Stomach smooth muscle (tissue), 2 donors: ENCODE results near the gene FXYD7.
A peak's percentile ranks its signal among the peaks of the same experiment; 100 is the strongest.

Experiments used
- H3K27ac ChIP-seq: one replicate; pipeline ENCODE4 v1.7.0; 2013; ENCODE audit warnings: mild to moderate bottlenecking, low read length, inconsistent platforms
- H3K27me3 ChIP-seq, 2 donors: one replicate each; pipeline ENCODE4 v1.7.0; 2013; ENCODE audit warnings: low read length in 2 of 2; ENCODE audit not compliant: insufficient read depth in 2 of 2, control insufficient read depth in 1 of 2
- H3K36me3 ChIP-seq, 2 donors: one replicate each; pipeline ENCODE4 v1.7.0; 2013; ENCODE audit warnings: low read length in 2 of 2; ENCODE audit not compliant: control insufficient read depth in 2 of 2, insufficient read depth in 2 of 2
- H3K4me1 ChIP-seq: one replicate; pipeline ENCODE4 v1.7.0; 2013; ENCODE audit warnings: low read length; ENCODE audit not compliant: control insufficient read depth, insufficient read depth
- H3K4me3 ChIP-seq, 2 donors: one replicate each; pipeline ENCODE4 v1.7.0; 2013; ENCODE audit warnings: low read length in 2 of 2
- H3K9ac ChIP-seq, 2 donors: one replicate each; pipeline ENCODE4 v1.7.0; 2013; ENCODE audit warnings: low read length in 2 of 2, mild to moderate bottlenecking in 1 of 2
- H3K9me3 ChIP-seq, 2 donors: one replicate each; pipeline ENCODE4 v1.7.0; 2013; ENCODE audit warnings: low read length in 2 of 2; ENCODE audit not compliant: control insufficient read depth in 2 of 2
- donor health status: healthy.
- donor health status: Pancreatic carcinoma.

FXYD7 gene

DNA sequence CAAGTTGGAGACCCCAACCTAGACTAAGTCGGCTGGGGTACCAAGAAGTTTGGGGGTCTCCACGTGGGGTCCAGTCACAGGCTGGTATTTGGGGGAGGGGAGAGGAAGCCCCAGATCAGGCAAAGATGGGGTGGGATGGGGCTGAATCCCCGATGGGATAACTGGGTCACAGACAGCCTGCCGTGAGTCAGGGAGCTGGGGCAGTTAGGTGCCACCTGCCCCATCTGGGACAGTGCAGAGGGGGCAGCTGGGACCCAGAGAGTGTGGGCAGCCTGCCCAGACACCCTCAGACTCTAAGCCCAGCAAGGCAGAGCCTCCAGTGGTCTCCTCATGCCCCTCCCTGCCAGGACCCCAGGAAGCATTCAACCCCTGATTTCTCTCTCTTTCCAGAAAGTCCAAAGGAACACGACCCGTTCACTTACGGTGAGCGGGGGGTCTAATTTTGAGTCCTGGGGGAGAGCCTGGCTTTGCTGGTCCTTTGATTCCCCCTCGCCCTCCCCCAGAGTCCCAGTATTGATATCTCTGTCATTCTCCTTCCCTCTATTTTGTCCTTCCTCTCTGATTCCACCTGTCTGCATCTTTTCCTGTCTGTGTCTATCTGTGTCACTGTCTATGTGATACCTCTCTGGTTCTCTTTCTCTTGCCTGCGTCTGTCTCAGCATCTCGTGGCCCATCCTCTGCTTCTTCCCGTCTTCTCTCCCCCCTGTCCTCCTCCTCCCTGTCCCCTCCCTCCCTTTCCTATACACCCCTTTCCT, 2.7 kb upstream of the FXYD7 start:
- Histone ChIP-seq H3K9ac (peak overlapping the region; percentile 57 to 58), H3K4me1 (peaks cover 37% of the 10 kb centered on the region)

DNA sequence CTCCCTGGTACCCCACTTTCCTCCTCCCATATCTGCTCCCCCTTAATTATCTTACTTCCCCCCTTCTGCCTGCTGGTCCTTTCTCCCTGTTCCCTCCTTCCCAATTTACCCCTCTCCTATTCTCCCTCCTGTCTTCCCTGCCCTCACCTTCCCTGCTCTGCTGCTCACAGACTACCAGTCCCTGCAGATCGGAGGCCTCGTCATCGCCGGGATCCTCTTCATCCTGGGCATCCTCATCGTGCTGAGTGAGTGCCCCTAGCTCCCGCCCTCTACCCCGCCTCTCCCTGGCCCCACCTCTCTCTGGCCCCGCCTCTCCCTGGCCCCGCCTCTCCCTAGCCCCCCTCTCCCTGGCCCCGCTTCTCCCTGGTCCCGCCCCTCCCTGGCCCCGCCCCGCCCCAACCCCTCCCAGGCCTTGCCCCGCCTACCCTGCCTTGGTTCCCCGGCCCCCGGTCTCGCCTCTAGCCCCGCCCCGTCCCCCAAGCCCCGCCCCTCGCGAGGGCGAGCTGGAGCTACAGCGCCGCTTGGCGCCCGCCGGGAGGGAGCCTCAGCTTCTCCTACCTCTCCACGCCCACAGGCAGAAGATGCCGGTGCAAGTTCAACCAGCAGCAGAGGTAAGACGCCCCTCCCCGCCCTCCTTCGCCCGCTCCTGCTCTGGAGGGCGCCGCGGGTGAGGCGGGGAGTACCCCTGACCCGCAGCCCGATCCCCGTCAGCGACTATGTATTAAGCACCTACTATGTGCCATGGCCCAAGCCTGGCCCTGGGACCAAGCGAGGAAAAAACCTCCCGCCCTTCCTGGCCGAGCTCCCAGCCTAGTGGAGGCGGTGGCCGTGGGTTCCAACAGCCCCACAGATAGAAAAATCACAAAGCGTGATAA, 1.9 kb upstream of the FXYD7 start:
- Histone ChIP-seq H3K27ac (peak overlapping the region; percentile 66), H3K36me3 (no peaks in the 10 kb centered on the region), H3K4me3 (peak overlapping the region; percentile 40 to 69), H3K9ac (peak overlapping the region; percentile 57 to 58), H3K9me3 (no peaks in the 10 kb centered on the region), H3K27me3 (peaks cover 51 to 59% of the 10 kb centered on the region in 2 donors), H3K4me1 (peaks cover 35% of the 10 kb centered on the region)

More for the DNA sequence above, 2.7 kb upstream of the FXYD7 start:
- peak overlapping the region; percentile 40 to 69 for H3K4me3 ChIP-seq
- H3K27ac ChIP-seq, result peak overlapping the region; percentile 66
- peaks cover 51 to 63% of the 10 kb centered on the region in 2 donors for H3K27me3 ChIP-seq
- H3K36me3 ChIP-seq, result no peaks in the 10 kb centered on the region
- no peaks in the 10 kb centered on the region for H3K9me3 ChIP-seq

- H3K27me3 ChIP-seq, result peaks cover 46 to 55% of the 10 kb centered on the region in 2 donors
- peaks cover 35% of the 10 kb centered on the region for H3K4me1 ChIP-seq
- no peaks in the 10 kb centered on the region for H3K9me3 ChIP-seq
- no peaks in the 10 kb centered on the region for H3K36me3 ChIP-seq
- peak overlapping the region in 1 of 2 donors; percentile 8 for H3K4me3 ChIP-seq
- H3K9ac ChIP-seq, result no peak overlapping the region
- no peak overlapping the region for H3K27ac ChIP-seq
Measured at GRCh38 chr19:35141837-35142605, 1.0 kb upstream of the FXYD7 start.

DNA sequence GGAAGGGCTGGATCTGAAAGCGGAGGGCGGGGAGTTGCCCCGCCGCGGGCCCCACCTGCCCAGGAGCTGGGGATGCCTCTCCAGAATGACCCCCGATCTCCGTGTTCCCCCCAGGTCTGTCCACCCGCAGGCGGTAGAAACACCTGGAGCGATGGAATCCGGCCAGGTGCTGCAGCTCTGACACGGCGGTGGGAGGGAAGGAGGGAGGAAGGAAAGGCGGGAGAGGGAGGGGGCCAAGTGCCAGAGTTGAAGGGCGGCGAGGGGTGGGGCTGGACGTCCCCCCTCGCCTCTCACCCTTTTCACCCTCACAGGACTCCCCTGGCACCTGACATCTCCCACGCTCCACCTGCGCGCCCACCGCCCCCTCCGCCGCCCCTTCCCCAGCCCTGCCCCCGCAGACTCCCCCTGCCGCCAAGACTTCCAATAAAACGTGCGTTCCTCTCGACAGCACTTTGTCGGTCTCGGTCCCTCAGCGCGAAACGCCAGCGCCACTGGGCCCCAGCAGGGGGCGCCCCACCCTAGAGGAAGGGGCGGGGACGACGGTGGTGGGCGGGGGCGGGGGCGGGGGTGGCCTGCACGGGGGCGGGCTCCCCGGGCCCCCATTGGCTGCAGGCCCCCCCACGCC, 337 bp upstream of the FXYD7 start:
- H3K36me3 ChIP-seq, result no peaks in the 10 kb centered on the region
- H3K4me3 ChIP-seq, result no peak overlapping the region
- H3K27ac ChIP-seq, result no peak overlapping the region
- H3K27me3 ChIP-seq, result peaks cover 43 to 55% of the 10 kb centered on the region in 2 donors
- H3K4me1 ChIP-seq, result peaks cover 29% of the 10 kb centered on the region
- no peaks in the 10 kb centered on the region for H3K9me3 ChIP-seq
- no peak overlapping the region for H3K9ac ChIP-seq

DNA sequence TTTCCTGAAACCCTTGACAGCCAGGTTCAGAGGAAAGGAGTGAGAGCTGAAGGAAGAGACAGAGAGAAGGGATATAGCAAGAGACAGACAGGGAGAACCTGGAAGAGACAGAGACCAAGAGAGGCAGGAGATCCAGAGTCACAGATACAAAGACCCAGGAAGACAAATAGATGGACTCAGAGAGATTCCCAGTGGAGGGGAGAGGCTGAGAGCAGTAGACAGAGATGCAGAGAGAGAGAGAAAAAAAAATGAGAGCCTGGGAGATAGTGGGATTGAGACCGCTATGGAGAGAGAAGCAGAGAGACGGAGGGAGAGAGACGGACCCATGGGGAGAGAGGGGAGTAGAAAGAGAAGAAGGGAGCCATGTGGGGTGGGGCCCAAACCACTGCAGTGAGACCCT, 763 bp downstream of the FXYD7 start:
- Histone ChIP-seq H3K9me3 (no peaks in the 10 kb centered on the region), H3K4me3 (no peak overlapping the region), H3K27ac (no peak overlapping the region), H3K36me3 (no peaks in the 10 kb centered on the region), H3K4me1 (peaks cover 23% of the 10 kb centered on the region), H3K9ac (no peak overlapping the region), H3K27me3 (peaks cover 41 to 52% of the 10 kb centered on the region in 2 donors)

DNA sequence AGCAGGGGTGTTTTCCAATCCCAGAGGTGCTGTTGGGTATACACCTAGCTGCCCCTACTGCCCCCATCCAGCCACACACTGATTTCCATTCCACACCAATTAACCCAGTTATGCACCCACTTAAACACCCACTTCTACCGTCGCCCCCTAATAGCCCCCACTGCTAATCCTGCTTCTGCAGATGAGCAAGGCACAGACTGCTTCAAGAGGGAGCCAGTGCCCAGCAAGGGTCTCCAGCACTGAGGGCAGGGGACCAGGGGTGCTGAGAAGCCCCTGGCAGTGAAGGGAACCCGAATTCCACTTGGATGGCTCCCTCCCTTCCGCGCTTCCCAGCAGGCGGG, 1.2 kb downstream of the FXYD7 start:
- Histone ChIP-seq H3K27me3 (peaks cover 37 to 48% of the 10 kb centered on the region in 2 donors), H3K4me3 (no peak overlapping the region), H3K36me3 (no peaks in the 10 kb centered on the region), H3K4me1 (peaks cover 22% of the 10 kb centered on the region), H3K9me3 (no peaks in the 10 kb centered on the region), H3K9ac (no peak overlapping the region), H3K27ac (no peak overlapping the region)

- H3K27me3 ChIP-seq, result peaks cover 31 to 42% of the 10 kb centered on the region in 2 donors
- H3K4me1 ChIP-seq, result peaks cover 17% of the 10 kb centered on the region
- no peak overlapping the region for H3K27ac ChIP-seq
- H3K36me3 ChIP-seq, result no peaks in the 10 kb centered on the region
- no peak overlapping the region for H3K4me3 ChIP-seq
- H3K9ac ChIP-seq, result no peak overlapping the region
- no peaks in the 10 kb centered on the region for H3K9me3 ChIP-seq
Measured at GRCh38 chr19:35144600-35145436, 1.8 kb downstream of the FXYD7 start.

GRCh38 chr19:35146746-35147459, 3.8 kb downstream of the FXYD7 start:
- H3K27ac ChIP-seq, result no peak overlapping the region

DNA sequence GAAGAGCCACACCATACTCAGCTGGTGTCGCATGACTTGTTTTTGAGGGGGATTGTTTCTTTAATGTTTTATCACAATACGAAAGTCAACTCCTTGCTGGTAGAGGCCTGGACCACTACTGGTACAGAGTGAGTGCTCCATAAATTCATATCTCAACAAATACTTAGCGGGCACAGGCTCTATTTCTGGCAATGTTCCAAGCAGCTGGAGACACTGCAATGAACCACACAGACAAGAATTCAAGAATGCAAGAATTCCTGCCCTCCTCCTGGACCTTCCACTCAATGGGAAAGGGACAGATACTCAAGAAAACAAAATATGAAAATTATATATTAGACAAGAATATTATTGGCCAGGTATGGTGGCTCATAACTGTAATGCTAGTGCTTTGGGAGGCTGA, 6.4 kb downstream of the FXYD7 start:
- peaks cover 25 to 28% of the 10 kb centered on the region in 2 donors for H3K27me3 ChIP-seq
- H3K4me1 ChIP-seq, result peaks cover 8% of the 10 kb centered on the region
- no peak overlapping the region for H3K4me3 ChIP-seq
- H3K27ac ChIP-seq, result no peak overlapping the region
- H3K9ac ChIP-seq, result no peak overlapping the region
- H3K9me3 ChIP-seq, result no peaks in the 10 kb centered on the region
- no peaks in the 10 kb centered on the region for H3K36me3 ChIP-seq

More at GRCh38 chr19:35146746-35147459, 3.8 kb downstream of the FXYD7 start:
- H3K27me3 ChIP-seq, result peaks cover 25 to 35% of the 10 kb centered on the region in 2 donors
- H3K9me3 ChIP-seq, result no peaks in the 10 kb centered on the region
- H3K4me3 ChIP-seq, result no peak overlapping the region
- peaks cover 6% of the 10 kb centered on the region for H3K4me1 ChIP-seq
- no peak overlapping the region for H3K9ac ChIP-seq
- H3K36me3 ChIP-seq, result no peaks in the 10 kb centered on the region
